Esophagus squamous epithelium (tissue), 5 donors: ENCODE measurements around the gene CHAF1A. TPM values are rescaled to one million over a fixed set of nuclear protein-coding genes. Genes with fewer than 3 reads are reported as not detected.
A peak's percentile ranks its signal among the peaks of the same experiment; 100 is the strongest.

Source experiments
- DNase-seq: peaks from one replicate; lab custom pipeline; 2025; lab: John Stamatoyannopoulos, UW
- H3K27ac ChIP-seq, 4 donors: fragments of 200-600 bp; sonication (generic); one replicate each; pipeline ENCODE4 v1.5.1; 2016 to 2019; ENCODE audit warnings: mild to moderate bottlenecking in 1 of 4
- H3K27me3 ChIP-seq, 4 donors: fragments of 200-600 bp; sonication (generic); 1 replicate in 3 of 4; 2 replicates in 1 of 4; pipeline versions ENCODE4 v1.5.1 to v1.6.0; 2017 to 2021; ENCODE audit warnings: antibody characterized with exemption in 1 of 4
- H3K36me3 ChIP-seq, 3 donors: fragments of 200-600 bp; sonication (generic); one replicate each; pipeline ENCODE4 v1.5.1; 2016 to 2019
- H3K4me1 ChIP-seq, 3 donors: fragments of 200-600 bp; sonication (generic); one replicate each; pipeline ENCODE4 v1.5.1; 2017 to 2019
- H3K4me3 ChIP-seq, 4 donors: fragments of 200-600 bp; sonication (generic); 1 replicate in 3 of 4; 2 replicates in 1 of 4; pipeline ENCODE4 v1.5.1; 2016 to 2019; ENCODE audit warnings: mild to moderate bottlenecking in 2 of 4, moderate library complexity in 1 of 4
- H3K9me3 ChIP-seq, 3 donors: fragments of 200-600 bp; sonication (generic); one replicate each; pipeline ENCODE4 v1.5.1; 2016 to 2019
- POLR2A ChIP-seq, 4 donors: fragments of 450-650 bp; IDR thresholded peaks; one replicate each; pipeline ENCODE4 v1.6.1; 2017; ENCODE audit warnings: antibody characterized with exemption in 4 of 4, mild to moderate bottlenecking in 4 of 4, moderate library complexity in 3 of 4
- WGBS, 2 donors: methylation state at CpG; one replicate each; pipeline ENCODE4 v1.1.5; 2018; 5-methylcytosine and 5-hydroxymethylcytosine counted together
- intact Hi-C: fragments of 100-400 bp; cut with DNase I; formaldehyde crosslinking; loops from one replicate; pipeline ENCODE4 v1.15.0; 2022
- total RNA-seq, 4 donors: library from RNA; depleted of rRNA; stranded (reverse); fragments of >200 nt; gene quantifications; one replicate each; pipeline ENCODE4 v1.1.0, GENCODE V29; 2016
- TF ChIP-seq, protein P1 (sequence below), 6 experiments: fragments of 450-650 bp in 4 of 6; fragments of 200-600 bp in 2 of 6; sonication (generic) in 2 of 6; IDR thresholded peaks; one replicate each; pipeline ENCODE4 v1.5.1; 2016 to 2019; ENCODE audit warnings: antibody characterized with exemption in 6 of 6, mild to moderate bottlenecking in 4 of 6, moderate library complexity in 4 of 6
- donor health status: DM: yes; HTN: yes; CAD: no.

Gene CHAF1A
- total RNA-seq, 4 donors from 2014 or later = 7.6 to 20.9 (median 11.9) TPM

DNA sequence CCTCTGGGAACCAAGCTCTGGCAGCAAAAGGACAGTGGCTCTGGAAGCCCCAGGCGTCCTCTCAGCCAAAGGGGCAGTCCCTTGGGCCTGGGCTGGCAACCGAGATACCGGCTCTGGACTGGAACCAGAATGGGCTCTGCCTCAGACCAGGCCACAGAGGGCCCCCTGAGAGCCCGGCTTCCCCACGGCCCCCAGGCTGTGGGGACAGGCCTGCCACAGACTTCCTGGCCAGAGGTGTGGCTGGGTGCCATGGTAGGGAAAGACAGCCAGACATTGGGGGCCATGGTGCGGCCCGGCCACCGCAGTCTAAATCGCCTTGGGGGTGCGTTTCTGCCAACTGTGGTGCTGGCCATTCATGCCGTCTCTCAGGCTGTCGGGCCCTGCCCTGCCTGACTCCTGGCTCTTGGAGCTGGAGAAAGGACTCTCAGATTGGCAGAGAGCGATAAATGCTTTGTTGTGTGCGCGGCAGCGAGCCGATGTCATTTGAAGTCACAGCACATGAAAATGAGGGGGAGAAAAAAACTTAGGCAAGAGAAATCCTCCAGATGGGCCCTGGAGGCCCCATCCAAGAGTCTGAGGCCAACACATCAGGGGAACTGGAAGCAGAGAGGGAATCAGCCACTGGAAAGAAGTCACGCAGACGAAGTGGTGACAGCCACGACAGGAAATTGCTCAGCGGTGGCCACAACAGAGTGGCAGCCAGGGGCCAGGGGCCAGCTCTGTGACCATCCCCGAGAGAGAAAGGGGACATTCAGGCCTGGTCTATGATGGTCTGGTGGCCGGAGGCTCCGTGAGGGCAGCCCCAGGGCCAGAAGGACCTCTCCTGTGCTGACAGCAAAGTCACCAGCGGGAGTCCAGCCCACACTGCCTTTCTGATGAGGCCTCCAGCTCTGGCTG lies 28.6 kb upstream of the CHAF1A start:
- WGBS, 2 donors = 57 to 64% methylated on average over 6 to 21 of the region's 25 CpGs
- DNase-seq = no peak
- no peak for TF ChIP-seq POLR2A (IDR thresholded peaks at IDR 0.05)
- TF ChIP-seq, protein P1, sequence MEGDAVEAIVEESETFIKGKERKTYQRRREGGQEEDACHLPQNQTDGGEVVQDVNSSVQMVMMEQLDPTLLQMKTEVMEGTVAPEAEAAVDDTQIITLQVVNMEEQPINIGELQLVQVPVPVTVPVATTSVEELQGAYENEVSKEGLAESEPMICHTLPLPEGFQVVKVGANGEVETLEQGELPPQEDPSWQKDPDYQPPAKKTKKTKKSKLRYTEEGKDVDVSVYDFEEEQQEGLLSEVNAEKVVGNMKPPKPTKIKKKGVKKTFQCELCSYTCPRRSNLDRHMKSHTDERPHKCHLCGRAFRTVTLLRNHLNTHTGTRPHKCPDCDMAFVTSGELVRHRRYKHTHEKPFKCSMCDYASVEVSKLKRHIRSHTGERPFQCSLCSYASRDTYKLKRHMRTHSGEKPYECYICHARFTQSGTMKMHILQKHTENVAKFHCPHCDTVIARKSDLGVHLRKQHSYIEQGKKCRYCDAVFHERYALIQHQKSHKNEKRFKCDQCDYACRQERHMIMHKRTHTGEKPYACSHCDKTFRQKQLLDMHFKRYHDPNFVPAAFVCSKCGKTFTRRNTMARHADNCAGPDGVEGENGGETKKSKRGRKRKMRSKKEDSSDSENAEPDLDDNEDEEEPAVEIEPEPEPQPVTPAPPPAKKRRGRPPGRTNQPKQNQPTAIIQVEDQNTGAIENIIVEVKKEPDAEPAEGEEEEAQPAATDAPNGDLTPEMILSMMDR (IDR thresholded peaks at IDR 0.05) = no peak
- H3K36me3 ChIP-seq = peaks cover 0 to 25% (median 0%) of the 10 kb centered on the region in 3 donors
- peak overlapping the region; percentile 92 to 97 (median 92) for H3K27ac ChIP-seq
- peak overlapping the region in 2 of 4 donors; percentile 30 to 45 for H3K4me3 ChIP-seq
- intact Hi-C loops = no loop called here
- H3K4me1 ChIP-seq = peaks cover 87 to 100% (median 99%) of the 10 kb centered on the region in 3 donors
- H3K27me3 ChIP-seq = no peaks in the 10 kb centered on the region
- H3K9me3 ChIP-seq = no peaks in the 10 kb centered on the region

- WGBS, 2 donors = 15 to 38% methylated on average over 3 to 6 of the region's 27 CpGs
- H3K9me3 ChIP-seq = no peaks in the 10 kb centered on the region
- intact Hi-C loops = no loop called here
- H3K27me3 ChIP-seq = no peaks in the 10 kb centered on the region
- DNase-seq = no peak
- peaks cover 0 to 25% (median 0%) of the 10 kb centered on the region in 3 donors for H3K36me3 ChIP-seq
- TF ChIP-seq, protein P1 (IDR thresholded peaks at IDR 0.05) = peak in 4 of 6 experiments; percentile 21 to 34 (median 25)
- peak in 1 of 4 donors; percentile 31 for TF ChIP-seq POLR2A (IDR thresholded peaks at IDR 0.05)
- H3K27ac ChIP-seq = peak overlapping the region; percentile 92 to 97 (median 92)
- H3K4me3 ChIP-seq = peak overlapping the region in 3 of 4 donors; percentile 9 to 45 (median 30)
- peaks cover 87 to 100% (median 99%) of the 10 kb centered on the region in 3 donors for H3K4me1 ChIP-seq
These were observed 27.8 kb upstream of the CHAF1A start for GRCh38 chr19:4374498-4375163.

DNA sequence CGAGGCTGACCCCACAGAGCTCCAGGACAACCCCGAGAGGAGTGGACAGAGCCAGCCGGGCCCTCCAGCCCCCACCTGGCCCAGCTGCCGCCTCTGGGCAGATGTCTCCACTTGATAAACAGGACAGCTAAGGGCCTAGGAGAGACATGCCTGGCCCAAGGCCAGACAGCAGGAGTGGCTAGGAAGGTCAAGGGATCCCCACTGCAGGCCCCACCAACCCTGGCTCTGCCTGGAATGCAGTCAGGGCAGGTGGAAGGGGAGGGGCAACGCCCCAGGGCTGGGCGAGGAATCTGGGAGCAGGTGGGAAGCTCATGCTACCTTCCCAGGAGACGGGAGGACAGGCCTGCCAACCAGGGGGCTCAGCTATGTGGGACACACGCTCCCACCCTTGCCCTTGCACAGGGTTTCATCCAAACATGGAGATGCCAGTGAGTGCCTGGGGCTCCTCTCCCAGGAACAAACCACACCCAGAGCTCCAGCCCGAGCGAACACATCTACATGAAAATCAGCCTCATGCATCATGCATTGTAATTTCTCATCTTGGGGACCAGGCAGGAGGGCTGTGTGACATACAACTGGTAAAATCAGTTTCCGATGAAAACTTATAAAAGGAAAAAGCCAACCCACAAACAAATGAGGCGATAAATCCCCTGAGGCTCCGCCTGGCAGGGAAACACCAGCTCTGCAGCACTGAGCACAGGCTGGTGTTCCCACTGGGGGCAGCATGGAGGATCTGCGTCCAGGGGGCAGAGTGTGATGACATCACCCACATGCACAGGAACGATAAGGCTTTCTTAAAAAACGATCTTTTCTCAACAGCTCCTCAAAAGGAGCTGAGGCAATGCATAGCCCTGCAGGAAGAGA lies 27.0 kb upstream of the CHAF1A start:
- whole genome bisulfite sequencing, 2 donors = 10 to 21% methylated on average over 4 of the region's 16 CpGs
- intact Hi-C loops = no loop called here
- peak overlapping the region in 3 of 4 donors; percentile 9 to 45 (median 30) for H3K4me3 ChIP-seq

GRCh38 chr19:4376028-4376670 lies 26.3 kb upstream of the CHAF1A start:
- WGBS, 2 donors = 61 to 69% methylated on average over 15 to 16 of the region's 16 CpGs
- H3K4me1 ChIP-seq = peaks cover 84 to 100% (median 96%) of the 10 kb centered on the region in 3 donors
- DNase-seq = no peak
- intact Hi-C loops = no loop called here
- H3K9me3 ChIP-seq = no peaks in the 10 kb centered on the region
- peak overlapping the region; percentile 92 to 97 (median 92) for H3K27ac ChIP-seq
- peak overlapping the region in 2 of 4 donors; percentile 5 to 7 for H3K4me3 ChIP-seq
- no peaks in the 10 kb centered on the region for H3K27me3 ChIP-seq
- H3K36me3 ChIP-seq = peaks cover 0 to 19% (median 0%) of the 10 kb centered on the region in 3 donors
- no peak for TF ChIP-seq POLR2A (IDR thresholded peaks at IDR 0.05)
- TF ChIP-seq, protein P1 (IDR thresholded peaks at IDR 0.05) = no peak

More for the DNA sequence above, 27.0 kb upstream of the CHAF1A start:
- no peaks in the 10 kb centered on the region for H3K9me3 ChIP-seq
- TF ChIP-seq, protein P1 (IDR thresholded peaks at IDR 0.05) = peak in 4 of 6 experiments; percentile 14 to 28 (median 20)
- TF ChIP-seq POLR2A (IDR thresholded peaks at IDR 0.05) = no peak
- H3K4me1 ChIP-seq = peaks cover 87 to 100% (median 99%) of the 10 kb centered on the region in 3 donors
- no peak for DNase-seq
- H3K36me3 ChIP-seq = peaks cover 0 to 25% (median 0%) of the 10 kb centered on the region in 3 donors
- no peaks in the 10 kb centered on the region for H3K27me3 ChIP-seq
- H3K27ac ChIP-seq = peak overlapping the region; percentile 92 to 97 (median 92)
